ENCODE results near the gene MFSD1.
A peak's percentile ranks its signal among the peaks of the same experiment; 100 is the strongest.

Gene MFSD1

GRCh38 chr3:158841387-158841786, 39.5 kb downstream of the MFSD1 start:
- TF ChIP-seq CTCF (IDR thresholded peaks at IDR 0.05; ENCODE audit: control insufficient read depth, extremely low read depth, insufficient read depth): no peak
- DNase-seq (ENCODE audit: low read depth): no peak
- no peak overlapping the region for H3K4me3 ChIP-seq (ENCODE audit: low read depth, low read length)

- TF ChIP-seq CTCF (IDR thresholded peaks at IDR 0.05; ENCODE audit: control insufficient read depth, extremely low read depth, insufficient read depth): no peak
- no peak overlapping the region for H3K4me3 ChIP-seq (ENCODE audit: low read depth, low read length)
Observed at GRCh38 chr3:158842976-158843375, 41.1 kb downstream of the MFSD1 start.

GRCh38 chr3:158845765-158846350, 44.0 kb downstream of the MFSD1 start:
- DNase-seq (ENCODE audit: low read depth): peak; percentile 11
- peak; percentile 87 for TF ChIP-seq CTCF (IDR thresholded peaks at IDR 0.05; ENCODE audit: control insufficient read depth, extremely low read depth, insufficient read depth)
- no peak overlapping the region for H3K4me3 ChIP-seq (ENCODE audit: low read depth, low read length)

More at GRCh38 chr3:158842976-158843375, 41.1 kb downstream of the MFSD1 start:
- DNase-seq (ENCODE audit: low read depth): no peak

- no peak for TF ChIP-seq CTCF (IDR thresholded peaks at IDR 0.05; ENCODE audit: control insufficient read depth, extremely low read depth, insufficient read depth)
- no peak overlapping the region for H3K4me3 ChIP-seq (ENCODE audit: low read depth, low read length)
- DNase-seq (ENCODE audit: low read depth): no peak
Observed at GRCh38 chr3:158846803-158847451, 45.1 kb downstream of the MFSD1 start.

GRCh38 chr3:158847452-158847821, 45.6 kb downstream of the MFSD1 start:
- no peak for DNase-seq (ENCODE audit: low read depth)
- H3K4me3 ChIP-seq (ENCODE audit: low read depth, low read length): no peak overlapping the region
- no peak for TF ChIP-seq CTCF (IDR thresholded peaks at IDR 0.05; ENCODE audit: control insufficient read depth, extremely low read depth, insufficient read depth)

- DNase-seq (ENCODE audit: low read depth): no peak
Observed at GRCh38 chr3:158847885-158848284, 46.0 kb downstream of the MFSD1 start.

More at GRCh38 chr3:158847885-158848284, 46.0 kb downstream of the MFSD1 start:
- H3K4me3 ChIP-seq (ENCODE audit: low read depth, low read length): no peak overlapping the region
- no peak for TF ChIP-seq CTCF (IDR thresholded peaks at IDR 0.05; ENCODE audit: control insufficient read depth, extremely low read depth, insufficient read depth)
